Measurements from ENCODE around the gene DLX4. TPM values are rescaled to one million over a fixed set of nuclear protein-coding genes. Genes with fewer than 3 reads are reported as not detected.
A peak's percentile ranks its signal among the peaks of the same experiment; 100 is the strongest.

Gene DLX4
- total and polyA plus RNA-seq, 12 donors: 0.03 to 0.26 TPM; not detected in 10

DNA sequence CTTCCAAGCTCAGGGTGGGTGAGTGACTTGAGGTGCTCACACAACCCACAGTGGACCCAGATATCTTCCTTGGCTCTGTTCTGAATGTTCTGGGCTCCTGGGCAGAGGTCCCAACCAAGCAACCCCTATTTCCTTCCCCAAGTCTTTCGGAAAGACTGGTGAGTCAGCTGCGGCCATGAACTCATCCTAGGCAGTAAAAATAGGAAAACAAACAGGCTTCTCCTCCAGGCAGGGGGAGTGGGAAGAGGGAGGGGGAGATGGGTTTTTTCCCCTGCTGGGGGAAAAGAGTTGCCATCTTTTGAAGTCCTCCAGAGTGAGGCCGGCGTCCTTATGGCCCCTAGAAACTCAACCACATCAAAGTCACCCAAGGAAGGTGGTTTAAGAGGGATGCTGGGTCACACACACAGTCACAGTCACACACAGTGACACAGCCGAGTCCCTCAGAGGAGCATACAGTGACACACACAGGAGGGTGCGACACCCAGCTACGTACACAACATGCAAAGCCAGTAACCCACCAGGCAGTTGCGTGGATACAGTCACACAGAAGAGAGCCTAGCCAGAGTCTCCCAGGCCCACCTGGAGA, 16.0 kb upstream of the DLX4 start:
- peak in 4 of 8 donors; percentile 7 to 32 (median 26) for ATAC-seq
- WGBS, 2 donors: 66 to 80% methylated on average over 8 of the region's 8 CpGs
- no peak for DNase-seq
- Histone ChIP-seq H3K4me1 (no peaks in the 10 kb centered on the region), H3K36me3 (no peaks in the 10 kb centered on the region), H3K9me3 (no peaks in the 10 kb centered on the region), H3K4me3 (no peak overlapping the region), H3K27me3 (peaks cover 0 to 66% (median 53%) of the 10 kb centered on the region in 7 donors), H3K27ac (no peak overlapping the region)
- intact Hi-C loops (cut with DNase I): loop anchor here in 5 of 10 donors (5.0 kb wide), 2 partner anchors 39 to 44 kb away; partner anchors contain the start of gene DLX3 (in 4 of the 5)
- TF ChIP-seq, protein P1, sequence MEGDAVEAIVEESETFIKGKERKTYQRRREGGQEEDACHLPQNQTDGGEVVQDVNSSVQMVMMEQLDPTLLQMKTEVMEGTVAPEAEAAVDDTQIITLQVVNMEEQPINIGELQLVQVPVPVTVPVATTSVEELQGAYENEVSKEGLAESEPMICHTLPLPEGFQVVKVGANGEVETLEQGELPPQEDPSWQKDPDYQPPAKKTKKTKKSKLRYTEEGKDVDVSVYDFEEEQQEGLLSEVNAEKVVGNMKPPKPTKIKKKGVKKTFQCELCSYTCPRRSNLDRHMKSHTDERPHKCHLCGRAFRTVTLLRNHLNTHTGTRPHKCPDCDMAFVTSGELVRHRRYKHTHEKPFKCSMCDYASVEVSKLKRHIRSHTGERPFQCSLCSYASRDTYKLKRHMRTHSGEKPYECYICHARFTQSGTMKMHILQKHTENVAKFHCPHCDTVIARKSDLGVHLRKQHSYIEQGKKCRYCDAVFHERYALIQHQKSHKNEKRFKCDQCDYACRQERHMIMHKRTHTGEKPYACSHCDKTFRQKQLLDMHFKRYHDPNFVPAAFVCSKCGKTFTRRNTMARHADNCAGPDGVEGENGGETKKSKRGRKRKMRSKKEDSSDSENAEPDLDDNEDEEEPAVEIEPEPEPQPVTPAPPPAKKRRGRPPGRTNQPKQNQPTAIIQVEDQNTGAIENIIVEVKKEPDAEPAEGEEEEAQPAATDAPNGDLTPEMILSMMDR (IDR thresholded peaks at IDR 0.05): no peak

DNA sequence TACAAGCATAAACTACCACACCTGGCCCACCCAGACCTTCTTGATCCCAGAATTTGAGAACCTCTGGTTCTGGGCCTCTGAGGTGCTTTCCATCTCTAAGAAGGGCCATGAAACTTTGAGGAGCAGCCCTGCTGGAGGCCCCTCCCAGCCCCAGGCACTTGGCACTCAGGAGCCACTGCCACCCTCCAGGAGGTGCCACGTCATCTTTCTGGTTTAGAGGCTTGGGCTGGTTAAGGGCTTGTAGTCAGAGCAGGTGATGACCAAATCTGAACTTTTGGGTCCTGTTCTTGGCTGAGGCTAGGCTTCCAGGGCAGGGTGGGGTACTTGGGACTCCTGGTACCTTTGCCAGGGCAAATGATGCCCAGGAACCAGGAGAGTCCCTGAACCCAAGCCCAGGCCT, 13.8 kb upstream of the DLX4 start:
- TF ChIP-seq, protein P1 (IDR thresholded peaks at IDR 0.05): no peak
- 85% methylated on average over 1 of the region's 1 CpG for WGBS, 2 donors
- intact Hi-C loops (cut with DNase I): no loop called here
- no peaks in the 10 kb centered on the region for H3K9me3 ChIP-seq
- no peaks in the 10 kb centered on the region for H3K4me1 ChIP-seq
- ATAC-seq (no peak), DNase-seq (no peak)
- no peak overlapping the region for H3K4me3 ChIP-seq
- H3K36me3 ChIP-seq: no peaks in the 10 kb centered on the region
- peaks cover 0 to 66% (median 48%) of the 10 kb centered on the region in 7 donors for H3K27me3 ChIP-seq
- H3K27ac ChIP-seq: no peak overlapping the region

DNA sequence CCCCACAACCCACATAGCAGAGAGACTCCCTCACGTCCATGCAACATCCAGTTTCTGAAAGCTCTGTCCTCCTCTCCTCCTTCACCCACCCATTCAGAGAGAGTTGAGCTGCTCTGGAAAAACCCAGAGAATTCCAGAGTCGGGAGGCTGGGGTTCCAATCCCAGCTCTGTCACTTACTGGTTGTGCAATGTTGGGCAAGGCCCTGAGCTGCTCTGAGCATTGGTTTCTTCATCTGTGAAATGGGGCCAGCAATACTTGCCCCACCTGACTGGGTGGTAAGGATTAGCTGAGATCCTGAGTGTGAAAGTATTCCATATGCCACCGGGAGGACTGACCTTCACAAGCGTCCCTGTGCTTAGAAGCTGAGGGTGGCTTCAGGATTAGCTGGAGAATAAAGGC, 12.2 kb upstream of the DLX4 start:
- Histone ChIP-seq H3K9me3 (no peaks in the 10 kb centered on the region), H3K36me3 (no peaks in the 10 kb centered on the region), H3K4me3 (no peak overlapping the region), H3K27ac (no peak overlapping the region), H3K4me1 (no peaks in the 10 kb centered on the region), H3K27me3 (peaks cover 0 to 62% (median 45%) of the 10 kb centered on the region in 7 donors)
- DNase-seq (no peak), ATAC-seq (no peak)
- TF ChIP-seq, protein P1 (IDR thresholded peaks at IDR 0.05): no peak
- WGBS, 2 donors: 50 to 52% methylated on average over 4 of the region's 4 CpGs
- intact Hi-C loops (cut with DNase I): no loop called here

- Histone ChIP-seq H3K4me1 (no peaks in the 10 kb centered on the region), H3K27ac (no peak overlapping the region), H3K36me3 (no peaks in the 10 kb centered on the region), H3K9me3 (no peaks in the 10 kb centered on the region), H3K27me3 (peaks cover 0 to 62% (median 45%) of the 10 kb centered on the region in 7 donors), H3K4me3 (no peak overlapping the region)
- TF ChIP-seq, protein P1 (IDR thresholded peaks at IDR 0.05): no peak
- intact Hi-C loops (cut with DNase I): no loop called here
- no peak for ATAC-seq
- 69 to 72% methylated on average over 3 of the region's 3 CpGs for WGBS, 2 donors
- no peak for DNase-seq
Observed at GRCh38 chr17:49957350-49957749, 11.6 kb upstream of the DLX4 start.
